Activated CD4-positive, CD25-positive, alpha-beta regulatory T cell treated with anti-CD3 and anti-CD28 coated beads, Interleukin-2, amount 50 U/mL, for 72 hours (primary cell): Measurements from ENCODE around the gene HKDC1.

Experiments used
- DNase-seq: peaks from one replicate; pipeline ENCODE4 v3.0.0; 2021

Gene HKDC1

DNA sequence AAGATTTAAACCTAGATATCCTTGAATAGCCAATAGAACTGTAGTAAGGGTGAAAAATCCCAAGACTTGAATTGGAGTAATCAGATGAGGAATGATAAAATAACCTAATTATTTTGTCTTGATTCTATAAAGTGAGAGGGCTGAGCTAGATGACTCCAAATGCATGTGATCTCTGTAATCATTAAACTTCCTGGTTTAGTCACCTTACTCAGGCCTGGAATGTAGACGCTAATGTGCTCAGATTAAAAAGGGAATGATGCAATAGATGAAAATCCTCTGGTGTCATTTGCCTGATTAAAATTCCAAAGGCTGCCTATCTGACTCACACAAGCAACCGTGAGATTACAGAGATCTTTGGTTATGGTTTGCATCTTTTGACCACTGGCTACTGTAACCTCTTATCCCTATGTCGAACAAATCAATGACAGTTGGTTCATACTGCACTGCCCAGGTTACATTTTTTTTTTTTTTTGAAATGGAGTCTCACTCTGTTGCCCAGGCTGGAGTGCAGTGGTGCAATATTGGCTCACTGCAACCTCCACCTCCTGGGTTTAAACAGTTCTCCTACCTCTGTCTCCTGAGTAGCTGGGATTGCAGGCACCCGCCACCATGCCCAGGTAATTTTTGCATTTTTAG lies 2.9 kb upstream of the HKDC1 start:
- no peak for DNase-seq

DNA sequence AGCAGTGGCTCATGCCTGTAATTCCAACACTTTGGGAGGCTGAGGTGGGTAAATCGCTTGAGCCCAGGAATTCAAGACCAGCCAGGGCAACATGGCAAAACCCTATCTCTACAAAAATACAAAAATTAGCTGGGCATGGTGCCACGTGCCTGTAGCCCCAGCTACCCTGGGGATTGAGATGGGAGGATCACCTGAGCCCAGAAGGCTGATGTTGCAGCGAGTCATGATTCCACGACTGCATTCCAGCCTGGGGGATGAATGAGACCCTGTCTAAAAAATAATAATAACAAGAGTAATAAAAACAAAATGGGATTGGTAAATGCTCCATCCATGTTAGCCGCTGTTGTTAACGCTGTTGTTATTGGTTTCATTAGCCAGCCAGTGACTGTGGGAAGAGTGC lies 1.3 kb upstream of the HKDC1 start:
- no peak for DNase-seq

- DNase-seq = no peak
Observed at GRCh38 chr10:69220507-69220906, 375 bp downstream of the HKDC1 start.

- peak; percentile 71 for DNase-seq
Observed at GRCh38 chr10:69222157-69223027, 2.3 kb downstream of the HKDC1 start.

DNA sequence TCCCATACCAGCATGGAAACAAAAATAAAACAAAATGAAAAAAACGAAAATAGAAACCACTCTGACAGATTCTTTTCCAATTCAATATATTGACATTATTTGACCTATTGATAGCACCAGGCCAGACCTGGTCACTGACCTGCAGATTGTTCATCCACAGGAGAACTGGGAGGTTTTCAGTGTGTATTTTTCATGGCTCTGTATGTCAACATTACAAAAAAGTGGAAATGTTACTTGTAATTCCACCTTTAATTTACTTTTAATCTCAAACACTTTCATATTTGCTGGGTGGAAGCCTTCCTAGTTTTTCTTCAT lies 2.9 kb downstream of the HKDC1 start:
- no peak for DNase-seq

- no peak for DNase-seq
Observed at GRCh38 chr10:69224862-69225657, 4.9 kb downstream of the HKDC1 start.

DNA sequence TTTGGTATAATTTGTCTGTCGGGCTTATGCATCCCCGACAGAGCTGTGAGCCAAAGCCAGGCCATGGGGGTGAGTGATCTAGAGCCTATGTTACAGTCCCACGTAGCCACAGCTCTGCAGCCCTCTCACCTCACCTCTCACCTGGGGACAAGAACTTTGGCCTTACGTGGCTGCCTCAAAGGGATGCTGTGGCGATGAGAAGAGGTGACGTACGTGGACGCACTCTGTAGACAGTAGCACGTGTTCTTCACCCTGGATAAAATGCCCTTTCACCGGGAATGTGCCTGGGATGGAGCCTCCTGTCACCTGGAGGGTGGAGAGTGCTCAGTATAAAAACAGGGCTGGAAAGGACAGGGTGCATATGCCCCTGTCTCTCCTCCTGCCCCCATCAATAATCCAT lies 5.5 kb downstream of the HKDC1 start:
- DNase-seq = no peak

GRCh38 chr10:69226919-69227450 lies 6.9 kb downstream of the HKDC1 start:
- no peak for DNase-seq

- DNase-seq = no peak
Observed at GRCh38 chr10:69228151-69228550, 8.0 kb downstream of the HKDC1 start.

GRCh38 chr10:69229616-69229916 lies 9.4 kb downstream of the HKDC1 start:
- no peak for DNase-seq

GRCh38 chr10:69230128-69230527 lies 10.0 kb downstream of the HKDC1 start:
- no peak for DNase-seq

DNA sequence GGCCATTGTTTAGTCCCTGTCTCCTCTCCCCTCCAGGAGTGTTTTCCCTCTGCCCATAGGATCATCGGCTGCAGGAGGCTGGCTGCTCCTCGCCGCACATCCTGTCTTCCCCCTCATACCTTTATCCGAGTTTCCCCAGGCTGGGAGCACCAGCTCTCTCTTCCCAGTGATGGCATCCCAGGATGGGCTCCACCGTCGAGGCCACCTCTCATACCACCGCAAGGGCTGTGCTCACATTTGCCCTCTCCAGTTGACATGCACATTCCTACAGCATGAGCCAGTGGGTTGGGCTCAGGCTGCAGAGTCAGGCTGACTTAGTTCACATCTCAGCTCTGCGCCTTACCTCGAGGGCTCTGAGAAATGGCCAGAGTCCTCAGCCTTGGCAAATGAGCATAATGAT lies 12.1 kb downstream of the HKDC1 start:
- DNase-seq = no peak

GRCh38 chr10:69232736-69233480 lies 12.8 kb downstream of the HKDC1 start:
- no peak for DNase-seq

DNA sequence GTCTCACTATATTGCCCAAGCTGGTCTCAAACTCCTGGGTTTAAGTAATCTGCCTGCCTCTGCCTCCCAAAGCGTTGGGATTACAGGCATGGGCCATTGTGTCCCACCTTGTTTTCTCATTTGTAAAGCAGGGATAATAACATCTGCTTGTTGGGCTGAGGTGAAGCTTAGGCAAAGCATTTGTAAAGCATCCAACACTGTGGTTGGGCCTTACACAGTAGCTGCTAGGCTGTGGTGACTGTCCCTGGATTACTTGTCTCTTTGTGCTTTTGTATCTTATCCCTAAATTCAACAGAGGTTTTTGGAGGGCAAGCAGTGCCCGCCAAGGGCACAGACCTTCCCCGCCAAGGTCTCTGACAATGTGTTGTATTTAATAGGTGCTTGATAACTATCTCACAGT lies 14.3 kb downstream of the HKDC1 start:
- no peak for DNase-seq

- DNase-seq = peak; percentile 90
Observed at GRCh38 chr10:69237528-69238159, 17.5 kb downstream of the HKDC1 start.

DNA sequence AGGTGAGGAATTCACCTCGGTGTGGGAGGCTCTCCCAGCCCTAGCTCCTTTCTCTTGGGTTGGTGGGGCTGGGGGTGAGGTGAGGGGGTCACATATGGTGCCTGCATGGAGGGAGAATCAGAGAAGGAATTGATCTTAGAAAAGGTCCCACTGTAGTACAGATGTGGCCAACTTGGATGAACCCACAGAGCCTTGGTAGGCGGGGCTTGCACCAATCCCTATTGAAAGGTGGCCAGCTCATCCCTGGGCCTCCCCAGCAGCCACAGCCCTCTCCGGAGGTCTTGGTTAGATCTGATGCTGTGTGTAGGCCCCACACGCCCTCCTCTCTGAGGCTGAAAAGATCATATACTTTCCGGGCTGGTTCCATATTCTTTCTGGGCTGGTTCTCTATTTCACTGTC lies 19.0 kb downstream of the HKDC1 start:
- no peak for DNase-seq

GRCh38 chr10:69239816-69240434 lies 19.8 kb downstream of the HKDC1 start:
- no peak for DNase-seq

GRCh38 chr10:69240455-69240854 lies 20.3 kb downstream of the HKDC1 start:
- DNase-seq = no peak

DNA sequence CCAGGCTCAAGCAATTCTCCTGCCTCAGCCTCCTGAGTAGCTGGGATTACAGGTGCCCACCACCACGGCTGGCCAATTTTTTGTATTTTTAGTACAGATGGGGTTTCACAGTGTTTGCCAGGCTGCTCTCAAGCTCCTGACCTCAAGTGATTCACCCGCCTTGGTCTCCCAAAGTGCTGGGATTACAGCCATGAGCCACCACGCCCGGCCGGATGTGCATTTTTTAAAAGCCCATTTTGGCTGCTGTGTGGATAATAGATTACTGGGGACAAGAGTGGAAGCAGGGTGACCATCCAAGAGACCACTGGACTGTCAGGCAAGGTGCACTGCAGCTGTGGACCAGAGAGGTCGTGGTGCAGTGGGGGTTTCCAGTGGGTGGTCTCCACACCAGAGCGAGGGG lies 21.4 kb downstream of the HKDC1 start:
- no peak for DNase-seq

GRCh38 chr10:69242040-69242851 lies 22.1 kb downstream of the HKDC1 start:
- no peak for DNase-seq

GRCh38 chr10:69242852-69243212 lies 22.7 kb downstream of the HKDC1 start:
- DNase-seq = no peak
